Measurements from ENCODE around the gene DALRD3. TPM values are rescaled to one million over a fixed set of nuclear protein-coding genes. Genes with fewer than 3 reads are reported as not detected.

Gene DALRD3
- total RNA-seq, 2 donors from 2014 or later = 67.6 to 72.6 TPM

GRCh38 chr3:48990636-48991469 is 27.5 kb downstream of the DALRD3 start:
- no peaks in the 10 kb centered on the region for H3K36me3 ChIP-seq (replicated peaks in 1 of 2; ENCODE audit: insufficient read depth in 1 of 2, low read depth in 2 of 2)
- intact Hi-C loops (cut with DNase I) = no loop called here
- H3K4me3 ChIP-seq = peak overlapping the region; percentile 85 to 98
- no peaks in the 10 kb centered on the region for H3K9me3 ChIP-seq
- peak overlapping the region; percentile 80 to 85 (median 82) for H3K27ac ChIP-seq
- peak; percentile 36 for ATAC-seq
- WGBS, 2 donors = 0 to 2% methylated on average over 4 to 33 of the region's 40 CpGs
- H3K27me3 ChIP-seq = no peaks in the 10 kb centered on the region
- peaks cover 32% of the 10 kb centered on the region for H3K4me1 ChIP-seq
- TF ChIP-seq POLR2A (IDR thresholded peaks at IDR 0.05) = peak in 1 of 3 donors; percentile 17
- TF ChIP-seq CTCF (IDR thresholded peaks at IDR 0.05) = no peak
- DNase-seq = peak in 2 of 4 donors; percentile 28 to 48

- Histone ChIP-seq H3K36me3 (replicated peaks in 1 of 2; ENCODE audit: insufficient read depth in 1 of 2, low read depth in 2 of 2) (no peaks in the 10 kb centered on the region), H3K27ac (peak within 1 kb of the TSS; percentile 80 to 85 (median 82)), H3K27me3 (no peaks in the 10 kb centered on the region), H3K9me3 (no peaks in the 10 kb centered on the region), H3K4me3 (peak within 1 kb of the TSS; percentile 85 to 98), H3K4me1 (peaks cover 32% of the 10 kb centered on the region)
- TF ChIP-seq POLR2A (IDR thresholded peaks at IDR 0.05) (peak in 2 of 3 donors; percentile 66 to 73), CTCF (IDR thresholded peaks at IDR 0.05) (peak in 3 of 7 experiments; percentile 23 to 37 (median 23))
- ATAC-seq (peak; percentile 86), DNase-seq (peak; percentile 68 to 82 (median 79))
- WGBS, 2 donors = 0% methylated on average over 62 of the region's 91 CpGs; no CpG with 5 or more reads in 1 of the 2 donors
- intact Hi-C loops (cut with DNase I) = no loop called here
These were observed 28.4 kb downstream of the DALRD3 start, which contains the start of gene P4HTM for GRCh38 chr3:48989796-48990635. P4HTM (plus strand) TSS chr3:48990241; CDS start chr3:48990257, 16 bp downstream.

GRCh38 chr3:48989126-48989795 is 29.1 kb downstream of the DALRD3 start:
- Histone ChIP-seq H3K4me3 (peak overlapping the region; percentile 6), H3K4me1 (peaks cover 32% of the 10 kb centered on the region), H3K27ac (peak overlapping the region; percentile 80 to 85 (median 82)), H3K27me3 (no peaks in the 10 kb centered on the region), H3K9me3 (no peaks in the 10 kb centered on the region), H3K36me3 (replicated peaks in 1 of 2; ENCODE audit: insufficient read depth in 1 of 2, low read depth in 2 of 2) (no peaks in the 10 kb centered on the region)
- intact Hi-C loops (cut with DNase I) = no loop called here
- TF ChIP-seq POLR2A (IDR thresholded peaks at IDR 0.05) = no peak
- TF ChIP-seq CTCF (IDR thresholded peaks at IDR 0.05) = no peak
- 6 to 26% methylated on average over 4 to 21 of the region's 21 CpGs for WGBS, 2 donors
- ATAC-seq (no peak), DNase-seq (no peak)

- intact Hi-C loops (cut with DNase I) = no loop called here
- no peak for TF ChIP-seq CTCF (IDR thresholded peaks at IDR 0.05)
- no peak for TF ChIP-seq POLR2A (IDR thresholded peaks at IDR 0.05)
These were observed 32.5 kb downstream of the DALRD3 start for GRCh38 chr3:48985831-48986376.

More at GRCh38 chr3:48985831-48986376, 32.5 kb downstream of the DALRD3 start:
- H3K4me1 ChIP-seq = peaks cover 18% of the 10 kb centered on the region
- no peaks in the 10 kb centered on the region for H3K9me3 ChIP-seq
- DNase-seq = no peak
- no peaks in the 10 kb centered on the region for H3K27me3 ChIP-seq
- WGBS, 2 donors = 83 to 91% methylated on average over 7 of the region's 7 CpGs
- ATAC-seq = no peak
- no peak overlapping the region for H3K4me3 ChIP-seq
- no peak overlapping the region for H3K27ac ChIP-seq
- peaks cover 5 to 14% of the 10 kb centered on the region in 2 donors for H3K36me3 ChIP-seq (replicated peaks in 1 of 2; ENCODE audit: insufficient read depth in 1 of 2, low read depth in 2 of 2)

Measured in body of pancreas (tissue), 4 donors.